Fibroblast of gingiva (primary cell): ENCODE results near the gene TNS4.

Experiments used
- DNase-seq: peaks from one replicate; pipeline ENCODE4 v3.0.0-alpha.2; 2011; ENCODE audit warnings: low read depth

Gene TNS4

DNA sequence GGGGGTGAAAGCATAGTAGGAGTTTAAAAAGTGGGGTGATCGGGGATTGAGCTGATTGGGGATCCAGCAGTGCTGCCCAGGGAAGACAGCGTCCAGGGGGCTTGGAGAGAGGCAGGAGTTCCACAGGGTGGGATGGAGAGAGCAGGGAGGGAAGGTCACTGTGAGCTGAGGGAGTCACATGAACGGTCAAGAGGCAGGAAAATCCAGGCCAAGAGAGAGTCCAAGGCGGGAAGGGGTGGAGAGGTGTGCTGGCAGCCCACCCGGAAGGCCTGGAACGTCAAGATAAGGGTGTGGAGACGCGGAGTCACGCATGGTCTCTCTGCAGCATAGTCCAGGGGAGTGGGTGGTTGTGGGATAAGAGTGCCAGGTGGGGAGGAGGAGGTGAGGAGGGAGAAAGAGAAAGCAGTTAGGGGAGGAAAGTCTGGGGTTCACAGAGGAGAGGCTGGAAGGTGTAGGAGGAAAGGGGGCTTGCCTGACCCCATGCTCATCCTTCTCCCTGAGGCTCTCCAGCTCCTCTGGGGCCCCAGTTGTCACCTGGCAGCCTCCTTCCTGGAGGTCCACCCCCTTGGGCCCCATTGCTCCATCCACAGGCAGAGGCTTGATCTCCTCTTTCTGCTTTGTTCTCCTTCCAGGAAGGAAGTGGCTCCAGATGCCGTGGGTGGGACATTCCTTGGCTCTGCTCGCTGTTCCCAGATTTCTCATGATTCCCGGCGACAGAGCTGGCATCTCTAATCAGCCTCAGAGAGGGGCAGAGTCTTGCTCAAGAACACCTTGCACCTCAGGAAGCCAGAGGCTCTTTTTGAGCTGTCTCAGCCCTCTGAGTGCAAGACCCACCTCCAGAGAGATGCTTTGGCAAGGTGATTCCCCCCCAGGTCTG, 35.1 kb upstream of the TNS4 start:
- peak; percentile 88 for DNase-seq

DNA sequence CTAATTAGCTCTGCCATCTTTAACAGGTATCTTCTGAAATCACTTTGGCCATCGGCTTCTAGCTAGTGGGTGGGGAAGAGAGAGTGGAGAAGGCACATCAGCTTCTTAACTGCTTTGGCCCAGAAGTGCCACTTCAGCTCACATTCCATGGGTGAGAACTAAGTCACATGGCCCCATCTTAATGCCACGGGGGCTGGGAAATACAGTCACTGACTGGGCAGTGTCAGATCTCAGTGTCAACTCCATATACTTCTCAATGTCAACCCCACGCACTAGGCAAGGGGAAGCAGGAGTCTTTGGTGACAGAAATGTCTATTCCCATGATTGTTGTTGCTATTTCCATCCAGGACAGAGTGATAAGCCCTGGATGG, 34.5 kb upstream of the TNS4 start:
- no peak for DNase-seq

GRCh38 chr17:40535438-40535837, 34.0 kb upstream of the TNS4 start:
- no peak for DNase-seq

DNA sequence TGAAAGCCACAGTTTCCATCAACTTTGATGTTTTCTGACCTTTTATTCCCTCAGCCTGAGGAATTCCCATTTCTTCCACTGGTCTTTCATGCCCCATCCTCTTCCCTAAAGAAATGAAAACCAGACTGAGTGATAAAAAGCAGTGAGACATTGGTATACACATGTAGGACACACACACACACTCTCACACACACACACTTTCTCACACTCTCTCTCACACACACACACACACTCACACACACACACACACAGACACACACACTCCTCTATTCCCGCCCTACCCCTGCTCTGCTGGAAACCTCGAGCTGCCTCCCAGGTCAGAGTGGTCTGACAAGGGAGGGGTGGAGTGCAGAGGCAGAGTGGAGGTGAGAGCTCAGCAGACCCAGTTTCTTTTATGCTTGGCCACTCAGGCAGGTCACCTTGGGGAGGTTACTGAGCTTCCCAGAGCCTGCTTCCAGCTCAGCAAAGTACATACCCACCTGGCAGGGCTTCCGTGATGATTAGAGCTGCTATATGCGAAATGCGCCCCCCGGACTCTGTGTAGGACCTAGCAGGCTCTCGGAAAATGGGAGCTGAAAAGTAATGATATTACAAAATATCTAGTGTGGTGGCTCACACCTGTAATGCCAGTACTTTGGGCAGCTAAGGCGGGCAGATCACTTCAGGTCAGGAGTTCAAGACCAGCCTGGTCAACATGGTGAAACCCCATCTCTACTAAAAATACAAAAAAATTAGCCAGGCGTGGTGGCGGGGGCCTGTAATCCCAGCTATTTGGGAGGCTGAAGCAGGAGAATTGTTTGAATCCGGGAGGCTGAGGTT, 33.2 kb upstream of the TNS4 start:
- peak; percentile 45 for DNase-seq

- DNase-seq: no peak
Measured at GRCh38 chr17:40533896-40534295, 32.5 kb upstream of the TNS4 start.

DNA sequence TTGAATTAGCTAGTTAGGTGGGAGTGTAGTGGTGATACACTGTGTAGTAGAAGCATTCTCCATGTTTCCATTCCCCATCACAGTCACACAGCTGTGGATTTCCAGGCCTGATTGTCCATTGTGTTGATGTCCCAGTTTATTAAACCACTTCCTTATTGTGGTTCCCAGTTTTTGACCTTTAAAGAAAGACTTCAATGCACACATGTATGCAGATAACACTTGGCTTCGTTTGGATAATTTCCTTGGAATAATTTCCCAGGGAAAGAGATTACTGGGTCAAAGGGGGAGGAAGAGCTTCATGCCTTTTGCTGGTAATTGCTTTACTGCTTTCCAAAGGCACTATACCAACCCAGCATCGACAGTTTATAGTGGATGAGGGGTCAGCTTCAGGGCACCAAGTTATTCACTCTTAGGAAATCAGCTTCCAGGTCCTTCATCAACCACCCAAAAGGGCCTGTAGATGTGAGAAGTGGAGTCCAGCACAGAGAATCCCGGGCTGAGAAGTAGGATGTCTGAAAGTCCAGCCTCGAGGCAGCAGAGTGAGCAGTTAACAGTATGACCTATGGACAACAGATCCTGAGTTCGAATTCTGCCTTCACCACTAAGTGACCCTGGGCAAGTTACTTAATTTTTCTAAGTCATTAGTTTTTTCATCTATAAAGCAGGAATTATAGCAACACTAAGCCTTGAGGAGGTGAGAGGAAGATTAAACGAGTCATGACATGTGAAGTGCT, 31.3 kb upstream of the TNS4 start:
- DNase-seq: peak; percentile 49

- peak; percentile 84 for DNase-seq
Measured at GRCh38 chr17:40531051-40531991, 29.9 kb upstream of the TNS4 start.

DNA sequence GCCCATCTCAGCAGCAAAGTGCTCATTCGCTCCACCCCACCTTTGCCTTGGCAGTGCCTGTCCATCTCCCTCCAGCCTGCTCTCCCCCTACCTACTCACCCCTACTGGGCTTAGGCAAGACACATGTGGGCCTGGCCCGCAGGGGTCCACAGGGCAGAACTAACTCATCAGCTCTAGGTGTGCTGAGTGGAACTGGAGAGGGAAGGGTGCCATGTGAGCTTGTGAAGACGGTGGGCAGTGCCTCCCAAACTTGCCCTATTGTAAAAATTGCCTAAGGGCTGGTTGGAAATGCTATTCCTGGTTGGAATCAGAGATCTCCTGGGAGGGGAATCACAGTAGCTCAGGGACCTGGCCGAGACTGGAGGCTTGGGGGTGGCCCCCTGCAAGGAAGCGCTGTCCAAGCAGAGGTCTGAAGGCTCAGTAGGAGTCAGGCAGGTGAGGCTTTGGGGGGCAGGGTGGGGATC, 29.1 kb upstream of the TNS4 start:
- no peak for DNase-seq

- DNase-seq: no peak
Measured at GRCh38 chr17:40529991-40530390, 28.6 kb upstream of the TNS4 start.

- DNase-seq: no peak
Measured at GRCh38 chr17:40528692-40529417, 27.4 kb upstream of the TNS4 start.

GRCh38 chr17:40526668-40527067, 25.2 kb upstream of the TNS4 start:
- DNase-seq: peak; percentile 50

- no peak for DNase-seq
Measured at GRCh38 chr17:40525294-40525693, 23.9 kb upstream of the TNS4 start.

GRCh38 chr17:40524243-40524965, 23.0 kb upstream of the TNS4 start:
- DNase-seq: no peak

DNA sequence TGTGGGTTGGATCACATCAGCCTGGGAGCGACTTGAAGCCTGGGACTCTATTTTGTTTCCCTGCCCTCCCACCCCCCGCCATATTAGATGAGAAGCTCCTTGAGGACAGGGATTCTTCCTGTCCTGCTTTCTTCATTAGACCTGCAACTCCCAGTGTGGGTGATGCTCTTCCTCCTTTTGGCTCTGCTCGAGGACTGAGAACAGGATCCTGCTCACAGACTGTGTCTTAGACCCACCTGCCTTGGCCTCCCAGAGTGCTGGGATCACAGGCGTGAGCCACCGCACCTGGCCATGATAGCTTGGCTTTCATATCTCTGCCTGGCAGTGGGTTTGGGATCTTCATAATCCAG, 21.5 kb upstream of the TNS4 start:
- DNase-seq: no peak

- DNase-seq: peak; percentile 81
Measured at GRCh38 chr17:40522250-40522960, 21.0 kb upstream of the TNS4 start.

DNA sequence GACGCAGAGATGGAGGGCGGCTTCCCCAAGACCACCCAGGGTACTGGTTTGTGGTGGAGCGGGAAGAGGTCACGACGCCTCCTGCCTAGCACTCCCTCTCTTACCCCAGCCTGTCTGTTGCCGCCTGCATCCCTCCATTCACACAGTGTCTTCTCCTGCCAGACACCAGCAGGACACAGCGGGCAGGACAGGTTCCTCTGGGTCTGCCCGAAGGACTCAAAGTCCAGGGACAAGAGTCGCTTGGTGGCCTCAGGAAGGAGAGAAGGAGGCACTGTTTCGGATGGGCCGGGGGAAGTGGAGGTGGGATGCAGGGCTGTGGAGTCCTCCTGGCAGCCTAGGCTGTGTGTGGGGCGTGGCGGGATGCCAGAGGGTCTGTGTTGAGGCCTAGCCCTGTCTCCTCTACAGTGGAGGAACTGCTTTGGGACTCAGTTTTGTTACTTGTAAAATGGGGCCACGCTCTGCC, 19.6 kb upstream of the TNS4 start:
- DNase-seq: no peak

GRCh38 chr17:40519089-40519775, 17.8 kb upstream of the TNS4 start:
- DNase-seq: no peak

- DNase-seq: no peak
Measured at GRCh38 chr17:40518401-40519088, 17.1 kb upstream of the TNS4 start.
